Spleen (tissue), 11 donors: Measurements from ENCODE around the gene DSN1. TPM values are rescaled to one million over a fixed set of nuclear protein-coding genes. Genes with fewer than 3 reads are reported as not detected.

ENCODE experiments used
- DNase-seq: peaks from one replicate; pipeline ENCODE4 v3.0.0-alpha.2; 2020
- H3K27ac ChIP-seq, 8 donors: fragments of 200-600 bp; sonication (generic) in 7 of 8; 1 replicate in 4 of 8; 2 replicates in 4 of 8; pipeline versions ENCODE4 v1.5.0 to v1.8.0; 2016 to 2021; ENCODE audit warnings: inconsistent platforms in 4 of 8, mild to moderate bottlenecking in 4 of 8, moderate library complexity in 1 of 8
- H3K27me3 ChIP-seq, 7 donors: fragments of 200-600 bp; sonication (generic) in 6 of 7; replicated peaks in 1 of 7; 1 replicate in 4 of 7; 2 replicates in 3 of 7; pipeline versions ENCODE4 v1.5.0 to v1.8.0; 2016 to 2021; ENCODE audit warnings: inconsistent platforms in 3 of 7, mild to moderate bottlenecking in 1 of 7
- H3K36me3 ChIP-seq, 6 donors: fragments of 200-600 bp; sonication (generic) in 5 of 6; 1 replicate in 4 of 6; 2 replicates in 2 of 6; pipeline versions ENCODE4 v1.5.0 to v1.8.0; 2016 to 2021; ENCODE audit warnings: inconsistent platforms in 2 of 6
- H3K4me1 ChIP-seq, 6 donors: fragments of 200-600 bp; sonication (generic) in 5 of 6; 1 replicate in 3 of 6; 2 replicates in 3 of 6; pipeline versions ENCODE4 v1.5.0 to v1.8.0; 2016 to 2021; ENCODE audit warnings: inconsistent platforms in 3 of 6
- H3K4me3 ChIP-seq, 8 donors: fragments of 200-600 bp; sonication (generic) in 7 of 8; 1 replicate in 4 of 8; 2 replicates in 4 of 8; pipeline versions ENCODE4 v1.5.0 to v1.8.0; 2016 to 2021; ENCODE audit warnings: inconsistent platforms in 4 of 8, mild to moderate bottlenecking in 4 of 8, moderate library complexity in 2 of 8
- H3K9me3 ChIP-seq, 8 donors: fragments of 200-600 bp; sonication (generic) in 7 of 8; 1 replicate in 4 of 8; 2 replicates in 4 of 8; pipeline versions ENCODE4 v1.5.0 to v1.8.0; 2016 to 2021; ENCODE audit warnings: inconsistent platforms in 4 of 8
- POLR2A ChIP-seq, 3 donors: fragments of 450-650 bp; IDR thresholded peaks; one replicate each; pipeline ENCODE4 v1.5.1; 2017; ENCODE audit warnings: antibody characterized with exemption in 3 of 3, mild to moderate bottlenecking in 1 of 3
- POLR2AphosphoS5 ChIP-seq, 3 donors: sonication (generic); formaldehyde crosslinking; IDR thresholded peaks; one replicate each; pipeline ENCODE4 v1.5.1; 2017; ENCODE audit warnings: antibody characterized with exemption in 3 of 3
- WGBS, 5 donors: extraction: QIAGEN DNeasy Blood & Tissue Kit in 3 of 5; methylation state at CpG; one replicate each; pipeline versions ENCODE4 v1.1.5 to v1.1.7; 2013 to 2018; 5-methylcytosine and 5-hydroxymethylcytosine counted together
- intact Hi-C: fragments of 100-400 bp; cut with DNase I; formaldehyde crosslinking; loops from one replicate; pipeline ENCODE4 v1.15.0; 2023; ENCODE audit warnings: low total_unique reads
- polyA plus RNA-seq, 3 donors: library from polyadenylated mRNA; stranded (reverse); fragments of 200-250 nt; gene quantifications; one replicate each; pipeline ENCODE4 v1.2.1, GENCODE V29; 2013
- total RNA-seq, 7 donors: library from RNA; depleted of rRNA in 3 of 7; stranded (reverse); fragments of >200 nt in 3 of 7; fragmentation: NEBNext Ultra II Directional in 4 of 7; extraction: Animal tissue kit (Norgen Biotek cat#: 25700) in 4 of 7; gene quantifications; one replicate each; pipeline versions ENCODE4 v1.1.0 to v1.2.1, GENCODE V29; 2016 to 2021
- TF ChIP-seq, protein P1 (sequence below), 11 experiments: fragments of 200-600 bp in 7 of 11; fragments of 450-650 bp in 4 of 11; sonication (generic) in 4 of 11; IDR thresholded peaks in 8 of 11; conservative IDR thresholded peaks in 3 of 11; 1 replicate in 7 of 11; 2 replicates in 4 of 11; pipeline versions ENCODE4 v1.4.0 to v1.8.0; 2016 to 2021; ENCODE audit warnings: antibody characterized with exemption in 11 of 11, inconsistent platforms in 4 of 11, mild to moderate bottlenecking in 1 of 11
- donor health status: healthy with polysubstance abuse.
- donor health status: DM: no; HTN: no; CAD: no; lungs with moderate emphysema.
- donor health status: DM: no; HTN: no; CAD: no.
- donor health status: Bipolar disorder and iron deficiency.
- donor health status: healthy.
- donor health status: DM: no; HTN: no; CAD: no.
- donor health status: DM: yes; HTN: yes; CAD: no.

DSN1 gene
- total and polyA plus RNA-seq, 10 donors = 8.6 to 16.7 (median 11.8) TPM

DNA sequence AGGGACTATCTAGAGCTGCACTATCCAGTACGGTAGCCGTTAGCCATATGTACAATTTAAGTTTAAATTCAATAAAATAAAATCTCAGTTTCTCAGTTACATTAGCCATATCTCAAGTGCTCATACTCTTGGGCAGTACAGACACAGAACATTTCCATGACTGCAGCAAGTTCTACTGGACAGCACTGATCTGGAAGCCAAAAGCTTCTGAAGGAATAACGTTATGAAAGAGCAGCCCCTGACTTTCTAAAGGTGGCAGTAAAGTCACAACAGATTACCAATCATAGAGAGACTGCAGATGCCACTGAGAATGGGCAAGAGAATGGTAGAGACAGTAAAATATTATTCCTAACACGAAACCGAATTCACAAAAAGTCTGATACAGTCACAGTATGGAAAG, 64.4 kb downstream of the DSN1 start:
- Histone ChIP-seq H3K27ac (no peak overlapping the region), H3K4me3 (no peak overlapping the region), H3K9me3 (no peaks in the 10 kb centered on the region), H3K4me1 (no peaks in the 10 kb centered on the region), H3K36me3 (peaks cover 0 to 27% (median 6%) of the 10 kb centered on the region in 6 donors), H3K27me3 (no peaks in the 10 kb centered on the region)
- intact Hi-C loops = no loop called here
- 83 to 93% (median 92%) methylated on average over 5 of the region's 5 CpGs for WGBS, 5 donors
- TF ChIP-seq POLR2A (IDR thresholded peaks at IDR 0.05) (no peak), POLR2AphosphoS5 (IDR thresholded peaks at IDR 0.05) (no peak)
- no peak for DNase-seq

DNA sequence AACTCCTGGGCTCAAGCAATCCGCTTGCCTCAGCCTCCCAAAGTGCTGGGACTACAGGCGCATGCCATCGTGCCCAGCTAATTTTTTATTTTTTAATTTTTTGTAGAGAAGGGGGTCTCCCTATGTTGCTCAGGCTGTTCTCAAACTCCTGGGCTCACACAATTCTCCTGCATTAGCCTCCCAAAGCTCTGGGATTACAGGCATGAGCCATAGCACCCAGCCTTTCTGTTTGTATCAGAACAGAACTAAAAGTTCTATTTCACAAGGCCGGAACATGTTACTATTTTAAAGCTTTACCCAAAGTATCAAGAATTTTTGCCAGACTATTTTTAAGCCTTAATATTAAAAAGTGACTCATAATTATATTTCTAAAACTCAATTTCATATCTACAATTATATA, 70.0 kb downstream of the DSN1 start:
- H3K4me1 ChIP-seq = no peaks in the 10 kb centered on the region
- intact Hi-C loops = no loop called here
- 94 to 98% (median 98%) methylated on average over 4 of the region's 4 CpGs for WGBS, 5 donors
- no peaks in the 10 kb centered on the region for H3K27me3 ChIP-seq
- H3K4me3 ChIP-seq = no peak overlapping the region
- H3K9me3 ChIP-seq = no peaks in the 10 kb centered on the region
- no peak for DNase-seq
- TF ChIP-seq, protein P1, sequence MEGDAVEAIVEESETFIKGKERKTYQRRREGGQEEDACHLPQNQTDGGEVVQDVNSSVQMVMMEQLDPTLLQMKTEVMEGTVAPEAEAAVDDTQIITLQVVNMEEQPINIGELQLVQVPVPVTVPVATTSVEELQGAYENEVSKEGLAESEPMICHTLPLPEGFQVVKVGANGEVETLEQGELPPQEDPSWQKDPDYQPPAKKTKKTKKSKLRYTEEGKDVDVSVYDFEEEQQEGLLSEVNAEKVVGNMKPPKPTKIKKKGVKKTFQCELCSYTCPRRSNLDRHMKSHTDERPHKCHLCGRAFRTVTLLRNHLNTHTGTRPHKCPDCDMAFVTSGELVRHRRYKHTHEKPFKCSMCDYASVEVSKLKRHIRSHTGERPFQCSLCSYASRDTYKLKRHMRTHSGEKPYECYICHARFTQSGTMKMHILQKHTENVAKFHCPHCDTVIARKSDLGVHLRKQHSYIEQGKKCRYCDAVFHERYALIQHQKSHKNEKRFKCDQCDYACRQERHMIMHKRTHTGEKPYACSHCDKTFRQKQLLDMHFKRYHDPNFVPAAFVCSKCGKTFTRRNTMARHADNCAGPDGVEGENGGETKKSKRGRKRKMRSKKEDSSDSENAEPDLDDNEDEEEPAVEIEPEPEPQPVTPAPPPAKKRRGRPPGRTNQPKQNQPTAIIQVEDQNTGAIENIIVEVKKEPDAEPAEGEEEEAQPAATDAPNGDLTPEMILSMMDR (IDR thresholded peaks at IDR 0.05 in 8 of 11, conservative IDR thresholded peaks at IDR 0.05 in 3 of 11) = no peak
- no peak for TF ChIP-seq POLR2AphosphoS5 (IDR thresholded peaks at IDR 0.05)
- no peak for TF ChIP-seq POLR2A (IDR thresholded peaks at IDR 0.05)
- peaks cover 0 to 38% (median 6%) of the 10 kb centered on the region in 6 donors for H3K36me3 ChIP-seq
- no peak overlapping the region for H3K27ac ChIP-seq

Other genes starting within 250 kb of the DSN1 start
- gene MYL9, start 232.2 kb downstream of the DSN1 start, total RNA-seq = 100 to 1,000 TPM in 3 of 7 donors, 10 to 100 TPM in 4; 30.4 to 369 (median 86.3) TPM
- 100 to 1,000 TPM in 1 of 3 donors, 10 to 100 TPM in 2; 56.3 to 154 (median 80.1) TPM for gene MYL9, start 232.2 kb downstream of the DSN1 start, polyA plus RNA-seq
- gene TGIF2, start 200.2 kb downstream of the DSN1 start, total RNA-seq = 10 to 100 TPM; 23.3 to 38.2 (median 30.1) TPM
- gene TGIF2, start 200.2 kb downstream of the DSN1 start, polyA plus RNA-seq = 10 to 100 TPM; 13.6 to 20.8 (median 14.3) TPM
- 100 to 1,000 TPM in 4 of 7 donors, 10 to 100 TPM in 3; 67.8 to 131 (median 105) TPM for gene RAB5IF, start 168.0 kb downstream of the DSN1 start, total RNA-seq
- 100 to 1,000 TPM in 1 of 3 donors, 10 to 100 TPM in 2; 78.8 to 114 (median 83.3) TPM for gene RAB5IF, start 168.0 kb downstream of the DSN1 start, polyA plus RNA-seq
- gene SLA2, start 127.6 kb downstream of the DSN1 start, total RNA-seq = 10 to 100 TPM in 3 of 7 donors, 1 to 10 TPM in 4; 7.1 to 16.3 (median 9.5) TPM
- 1 to 10 TPM; 2.6 to 3.0 (median 2.9) TPM for gene SLA2, start 127.6 kb downstream of the DSN1 start, polyA plus RNA-seq
- 10 to 100 TPM; 26.8 to 32.0 (median 28.1) TPM for gene NDRG3, start 27.7 kb downstream of the DSN1 start, total RNA-seq
- gene NDRG3, start 27.7 kb downstream of the DSN1 start, polyA plus RNA-seq = 10 to 100 TPM; 15.5 to 22.5 (median 17.6) TPM
- gene TLDC2, start 102.4 kb upstream of the DSN1 start, total RNA-seq = not detected
- under 1 TPM; 0.05 to 0.16 (median 0.11) TPM for gene TLDC2, start 102.4 kb upstream of the DSN1 start, polyA plus RNA-seq
- 100 to 1,000 TPM; 173 to 238 (median 219) TPM for gene SAMHD1, start 177.9 kb upstream of the DSN1 start, total RNA-seq
- 10 to 100 TPM; 52.3 to 88.7 (median 57.2) TPM for gene SAMHD1, start 177.9 kb upstream of the DSN1 start, polyA plus RNA-seq